Psoas muscle (tissue), 8 donors: ENCODE data around the gene TIMM9. TPM values are rescaled to one million over a fixed set of nuclear protein-coding genes. Genes with fewer than 3 reads are reported as not detected.
A peak's percentile ranks its signal among the peaks of the same experiment; 100 is the strongest.
"Not testable (repeated sequence)": the region's sequence is repeated elsewhere in the genome, so short reads cannot be mapped to it uniquely, and the experiment has no call there.

Source experiments
- ATAC-seq, 4 donors: fragments of 200-7000 bp; cut with Tn5 transposase; one replicate each; pipeline ENCODE4 v1.9.1; 2020; ENCODE audit warnings: moderate library complexity in 3 of 4, mild to moderate bottlenecking in 2 of 4
- DNase-seq, 2 donors: peaks; one replicate each; pipeline ENCODE4 v3.0.0-alpha.2; 2020
- H3K27ac ChIP-seq: fragments of 200-600 bp; one replicate; pipeline ENCODE4 v1.8.0; 2022
- H3K27me3 ChIP-seq, 3 donors: fragments of 200-600 bp in 1 of 3; one replicate each; pipeline versions ENCODE4 v1.6.1 to v1.8.0; 2013 to 2022; ENCODE audit warnings: low read length in 2 of 3, mild to moderate bottlenecking in 2 of 3, moderate library complexity in 1 of 3; ENCODE audit not compliant: insufficient read depth in 3 of 3
- H3K36me3 ChIP-seq, 2 donors: fragments of 200-600 bp in 1 of 2; one replicate each; pipeline versions ENCODE4 v1.6.1 to v1.8.0; 2013 to 2022; ENCODE audit warnings: low read depth in 1 of 2, mild to moderate bottlenecking in 1 of 2, moderate library complexity in 1 of 2; ENCODE audit not compliant: insufficient read depth in 1 of 2
- H3K4me1 ChIP-seq: fragments of 200-600 bp; one replicate; pipeline ENCODE4 v1.8.0; 2022
- H3K4me3 ChIP-seq: fragments of 200-600 bp; one replicate; pipeline ENCODE4 v1.8.0; 2022; ENCODE audit warnings: mild to moderate bottlenecking
- H3K9me3 ChIP-seq: fragments of 200-600 bp; one replicate; pipeline ENCODE4 v1.8.0; 2022
- WGBS, 3 donors: extraction: QIAGEN DNeasy Blood & Tissue Kit; methylation state at CpG; one replicate each; pipeline versions ENCODE4 v1.1.6 to v1.1.7; 2013; 5-methylcytosine and 5-hydroxymethylcytosine counted together
- intact Hi-C, 2 donors: fragments of 100-400 bp; cut with DNase I; formaldehyde crosslinking; loops; one replicate each; pipeline versions ENCODE4 v1.11.0 to v1.14.2; 2022
- polyA plus RNA-seq, 3 donors: library from polyadenylated mRNA; stranded (reverse); fragments of 200-250 nt; gene quantifications; one replicate each; pipeline ENCODE4 v1.2.3, GENCODE V29; 2013
- total RNA-seq, 4 donors: library from RNA; stranded (reverse); fragmentation: NEBNext Ultra II Directional in 2 of 4; extraction: Animal tissue kit (Norgen Biotek cat#: 25700) in 2 of 4; gene quantifications; one replicate each; pipeline versions ENCODE4 v1.2.1 to v1.2.4, GENCODE V29; 2021 to 2023
- TF ChIP-seq, protein P1 (sequence below): fragments of 200-600 bp; IDR thresholded peaks from one replicate; pipeline ENCODE4 v1.8.0; 2022; ENCODE audit warnings: antibody characterized with exemption
- donor health status: healthy with polysubstance abuse.
- donor health status: DM: no; HTN: no; CAD: no; lungs with moderate emphysema.
- donor health status: Bipolar disorder and iron deficiency.
- donor health status: healthy.
- donor health status: DM: yes; HTN: yes; CAD: no.
- donor health status: DM: no; HTN: no; CAD: no.
- donor health status: DM: no; HTN: no; CAD: no.
- donor health status: DM: yes; HTN: yes; CAD: no.

The TIMM9 gene
- total and polyA plus RNA-seq, 7 donors, result 44.2 to 87.8 (median 52.2) TPM

DNA sequence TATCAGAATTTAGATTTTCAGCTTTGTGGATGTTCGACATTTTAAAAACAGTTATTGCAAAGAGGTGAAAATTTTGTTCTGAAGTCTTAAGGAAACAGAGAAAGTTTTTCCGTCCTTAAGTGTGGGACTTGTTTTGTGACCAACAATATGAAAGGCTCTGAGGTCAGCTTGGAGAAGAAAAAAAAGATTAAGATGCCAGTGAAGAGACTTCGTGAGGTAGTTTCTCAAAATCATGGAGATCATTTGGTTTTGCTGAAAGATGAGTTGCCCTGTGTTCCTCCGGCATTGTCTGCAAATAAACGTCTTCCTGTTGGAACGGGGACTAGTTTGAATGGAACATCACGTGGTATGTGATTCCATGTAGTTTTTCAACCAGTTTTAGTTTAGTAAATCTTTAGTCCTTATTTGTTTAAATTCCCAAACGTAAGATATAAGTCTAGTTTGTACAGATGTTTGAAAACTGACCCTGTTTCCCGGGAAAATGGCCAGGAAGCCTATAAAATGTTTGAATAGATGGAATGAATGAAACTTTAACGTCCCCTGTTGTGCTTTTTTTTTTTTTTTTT lies 870 bp upstream of the TIMM9 start:
- H3K9me3 ChIP-seq, result no peaks in the 10 kb centered on the region
- peaks cover 23% of the 10 kb centered on the region for H3K4me1 ChIP-seq
- TF ChIP-seq, protein P1, sequence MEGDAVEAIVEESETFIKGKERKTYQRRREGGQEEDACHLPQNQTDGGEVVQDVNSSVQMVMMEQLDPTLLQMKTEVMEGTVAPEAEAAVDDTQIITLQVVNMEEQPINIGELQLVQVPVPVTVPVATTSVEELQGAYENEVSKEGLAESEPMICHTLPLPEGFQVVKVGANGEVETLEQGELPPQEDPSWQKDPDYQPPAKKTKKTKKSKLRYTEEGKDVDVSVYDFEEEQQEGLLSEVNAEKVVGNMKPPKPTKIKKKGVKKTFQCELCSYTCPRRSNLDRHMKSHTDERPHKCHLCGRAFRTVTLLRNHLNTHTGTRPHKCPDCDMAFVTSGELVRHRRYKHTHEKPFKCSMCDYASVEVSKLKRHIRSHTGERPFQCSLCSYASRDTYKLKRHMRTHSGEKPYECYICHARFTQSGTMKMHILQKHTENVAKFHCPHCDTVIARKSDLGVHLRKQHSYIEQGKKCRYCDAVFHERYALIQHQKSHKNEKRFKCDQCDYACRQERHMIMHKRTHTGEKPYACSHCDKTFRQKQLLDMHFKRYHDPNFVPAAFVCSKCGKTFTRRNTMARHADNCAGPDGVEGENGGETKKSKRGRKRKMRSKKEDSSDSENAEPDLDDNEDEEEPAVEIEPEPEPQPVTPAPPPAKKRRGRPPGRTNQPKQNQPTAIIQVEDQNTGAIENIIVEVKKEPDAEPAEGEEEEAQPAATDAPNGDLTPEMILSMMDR, result no peak
- peaks cover 0 to 54% of the 10 kb centered on the region in 2 donors for H3K36me3 ChIP-seq
- H3K27me3 ChIP-seq, result no peaks in the 10 kb centered on the region
- peak overlapping the region; percentile 98 for H3K27ac ChIP-seq
- no peak for DNase-seq
- ATAC-seq, result peak in 1 of 4 donors; percentile 52
- 0 to 2% (median 1%) methylated on average over 10 of the region's 10 CpGs for WGBS, 3 donors
- H3K4me3 ChIP-seq, result peak overlapping the region; percentile 88
- intact Hi-C loops, result no loop called here

DNA sequence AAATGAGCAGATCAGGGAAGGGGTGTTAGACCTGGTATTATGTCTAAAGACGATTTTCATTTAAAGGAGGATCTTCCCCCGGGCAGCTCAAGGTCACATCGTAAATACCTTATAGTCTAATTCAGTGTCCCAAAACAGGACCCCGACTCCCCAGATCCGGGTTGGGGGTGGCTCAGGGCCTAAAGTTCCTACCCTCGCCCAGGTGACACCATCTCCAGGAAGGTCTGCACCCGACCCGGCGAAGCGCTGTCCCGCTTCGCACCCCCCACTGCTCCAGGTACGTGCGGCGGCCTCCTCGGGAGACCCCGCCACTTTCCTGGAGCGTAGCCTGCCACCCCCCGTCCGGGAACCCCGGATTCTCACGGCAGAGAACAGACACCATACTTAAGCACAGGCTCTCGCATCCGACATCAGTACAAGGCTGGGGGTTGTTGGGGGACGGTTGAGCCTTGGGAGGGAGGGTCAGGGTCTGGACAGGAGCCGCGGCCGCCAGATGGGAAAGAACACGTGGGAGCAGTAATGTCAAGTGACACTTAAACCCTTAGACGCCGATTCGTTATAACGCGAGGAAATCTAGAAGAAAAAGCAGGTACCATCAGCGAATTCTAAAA lies 556 bp downstream of the TIMM9 start:
- Histone ChIP-seq H3K9me3 (no peaks in the 10 kb centered on the region), H3K4me1 (peaks cover 23% of the 10 kb centered on the region), H3K36me3 (peaks cover 0 to 54% of the 10 kb centered on the region in 2 donors), H3K27ac (peak overlapping the region; percentile 98), H3K4me3 (peak overlapping the region; percentile 88), H3K27me3 (no peaks in the 10 kb centered on the region)
- 0% methylated on average over 35 of the region's 35 CpGs for WGBS, 3 donors
- TF ChIP-seq, protein P1, result no peak
- intact Hi-C loops, result loop anchor here in 1 of 2 donors (2.0 kb wide), 1 partner anchor 128 kb away; the partner anchor contains the start of gene ARID4A
- ATAC-seq (peak; percentile 78 to 89 (median 82)), DNase-seq (peak; percentile 63 to 83)

DNA sequence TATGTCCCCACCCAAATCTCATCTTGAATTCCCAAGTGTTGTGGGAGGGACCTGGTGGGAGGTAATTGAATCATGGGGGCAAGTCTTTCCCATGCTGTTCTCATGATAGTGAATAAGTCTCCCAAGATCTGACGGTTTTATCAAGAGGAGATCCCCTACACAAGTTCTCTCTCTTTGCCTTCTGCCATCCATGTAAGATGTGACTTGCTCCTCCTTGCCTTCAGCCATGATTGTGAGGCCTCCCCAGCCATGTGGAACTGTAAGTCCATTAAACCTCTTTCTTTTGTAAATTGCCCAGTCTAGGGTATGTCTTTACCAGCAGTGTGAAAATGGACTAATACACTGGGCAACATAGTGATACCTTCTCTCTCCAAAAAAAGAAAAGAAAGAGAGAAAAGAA lies 10.4 kb downstream of the TIMM9 start:
- intact Hi-C loops, H3K27ac ChIP-seq, H3K27me3 ChIP-seq, DNase-seq, ATAC-seq, H3K4me3 ChIP-seq, H3K4me1 ChIP-seq, H3K9me3 ChIP-seq: not testable (repeated sequence)
- H3K36me3 ChIP-seq, result peaks cover 7 to 80% of the 10 kb centered on the region in 2 donors
- 94 to 98% (median 96%) methylated on average over 1 of the region's 1 CpG for WGBS, 3 donors

DNA sequence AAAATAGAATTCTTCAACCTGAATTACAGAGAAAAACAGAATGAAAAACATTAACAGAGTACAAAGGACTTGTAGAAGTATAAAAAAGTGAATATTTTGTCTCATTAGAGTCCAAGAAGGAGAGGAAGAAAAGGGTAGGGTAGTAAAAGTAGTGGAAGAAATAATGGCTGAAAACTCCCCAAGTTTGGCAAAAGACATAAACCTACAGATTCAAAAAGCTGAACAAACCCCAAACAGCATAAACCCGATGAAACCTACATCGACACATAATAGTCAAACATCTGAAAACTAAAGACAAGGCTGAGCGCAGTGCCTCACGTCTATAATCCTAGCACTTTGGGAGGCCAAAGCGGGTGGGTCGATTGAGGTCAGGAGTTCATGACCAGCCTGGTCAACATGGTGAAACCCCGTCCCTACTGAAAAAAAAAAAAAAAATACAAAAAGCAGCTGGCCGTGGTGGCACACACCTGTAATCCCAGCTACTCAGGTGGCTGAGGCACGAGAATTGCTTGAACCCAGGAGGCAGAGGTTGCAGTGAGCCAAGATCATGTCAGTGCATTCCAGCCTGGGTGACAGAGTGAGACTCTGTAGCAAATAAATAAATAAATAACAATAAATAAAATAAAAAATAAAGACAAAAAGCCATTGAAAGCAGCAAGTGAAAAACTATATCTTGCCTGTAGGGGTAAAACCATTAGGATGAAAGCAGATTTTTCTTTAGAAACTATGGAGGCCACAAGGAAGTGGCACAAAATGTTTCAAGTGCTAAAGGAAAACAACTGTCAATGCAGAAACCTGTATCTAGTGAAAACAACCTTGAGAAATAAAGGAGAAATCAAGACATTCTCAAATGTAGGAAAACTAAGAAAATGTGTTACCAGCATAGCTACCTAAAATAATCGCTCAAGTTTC lies 11.4 kb downstream of the TIMM9 start:
- DNase-seq (no peak), ATAC-seq (no peak)
- intact Hi-C loops, result no loop called here
- H3K9me3 ChIP-seq, result no peaks in the 10 kb centered on the region
- H3K36me3 ChIP-seq, result peaks cover 7 to 80% of the 10 kb centered on the region in 2 donors
- H3K27me3 ChIP-seq, result no peaks in the 10 kb centered on the region
- TF ChIP-seq, protein P1, result no peak
- WGBS, 3 donors, result 92 to 97% (median 93%) methylated on average over 10 of the region's 10 CpGs
- H3K27ac ChIP-seq, result no peak overlapping the region
- H3K4me1 ChIP-seq, result no peaks in the 10 kb centered on the region
- no peak overlapping the region for H3K4me3 ChIP-seq

DNA sequence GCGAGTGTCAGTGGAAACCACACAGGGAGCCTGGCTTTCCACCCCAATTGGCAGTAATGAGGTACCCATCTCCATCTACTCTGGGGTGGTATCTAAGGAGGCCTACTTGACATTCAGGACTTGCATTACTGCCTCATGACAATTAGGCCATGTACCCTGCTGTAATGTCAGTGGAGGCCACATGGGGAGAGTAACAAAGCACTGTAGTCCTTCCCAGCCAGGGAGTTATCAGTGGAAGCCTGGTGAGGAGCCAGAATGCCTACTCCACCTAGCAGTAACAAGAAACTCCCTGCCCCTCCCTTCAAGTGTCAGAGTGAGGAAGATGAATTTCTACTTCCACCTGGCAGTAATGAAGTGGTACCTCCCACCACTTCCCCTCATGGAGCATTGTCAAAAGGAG lies 12.5 kb downstream of the TIMM9 start:
- no peaks in the 10 kb centered on the region for H3K27me3 ChIP-seq
- no peaks in the 10 kb centered on the region for H3K4me1 ChIP-seq
- H3K4me3 ChIP-seq, result no peak overlapping the region

More for the DNA sequence above, 12.5 kb downstream of the TIMM9 start:
- TF ChIP-seq, protein P1, result no peak
- H3K9me3 ChIP-seq, result no peaks in the 10 kb centered on the region
- no peak overlapping the region for H3K27ac ChIP-seq
- DNase-seq (no peak), ATAC-seq (peak in 3 of 4 donors; percentile 28 to 41 (median 36))
- intact Hi-C loops, result no loop called here
- peaks cover 12 to 87% of the 10 kb centered on the region in 2 donors for H3K36me3 ChIP-seq
- 93 to 100% (median 96%) methylated on average over 1 of the region's 1 CpG for WGBS, 3 donors
